Epithelial cell of esophagus (primary cell): ENCODE measurements around the gene TXLNG.

Experiments used
- DNase-seq: peaks from one replicate; pipeline ENCODE4 v3.0.0; 2010; ENCODE audit warnings: low read depth
- H3K4me3 ChIP-seq: 2 replicates; pipeline ENCODE4 v1.5.1; 2011; ENCODE audit warnings: mild to moderate bottlenecking, low read length, control low read depth
- CTCF ChIP-seq: IDR thresholded peaks from 2 replicates; pipeline ENCODE4 v1.5.1; 2011; ENCODE audit warnings: low read depth, mild to moderate bottlenecking, low read length, control low read depth, inconsistent platforms; ENCODE audit not compliant: insufficient read depth; ENCODE audit errors: missing control alignments

The TXLNG gene

GRCh38 chrX:16883487-16883804 is 97.2 kb downstream of the TXLNG start:
- TF ChIP-seq CTCF, result no peak
- DNase-seq, result no peak
- H3K4me3 ChIP-seq, result no peak overlapping the region

- no peak for TF ChIP-seq CTCF
- H3K4me3 ChIP-seq, result no peak overlapping the region
- DNase-seq, result no peak
Measured at GRCh38 chrX:16885628-16886027, 99.4 kb downstream of the TXLNG start.

- DNase-seq, result peak; percentile 75
- TF ChIP-seq CTCF, result peak; percentile 82
- H3K4me3 ChIP-seq, result no peak overlapping the region
Measured at GRCh38 chrX:16892504-16893362, 106.5 kb downstream of the TXLNG start.
